Lower leg skin (tissue), 3 donors: ENCODE data around the gene HLA-B.

Experiments used
- POLR2A ChIP-seq, 2 donors: fragments of 450-650 bp; IDR thresholded peaks; one replicate each; pipeline ENCODE4 v1.6.1; 2016 to 2017; ENCODE audit warnings: antibody characterized with exemption in 2 of 2, mild to moderate bottlenecking in 1 of 2, moderate library complexity in 1 of 2
- TF ChIP-seq, protein P1 (sequence below), 3 donors: fragments of 450-650 bp; IDR thresholded peaks; one replicate each; pipeline ENCODE4 v1.5.1; 2016; ENCODE audit warnings: antibody characterized with exemption in 3 of 3, mild to moderate bottlenecking in 3 of 3, moderate library complexity in 2 of 3

DNA sequence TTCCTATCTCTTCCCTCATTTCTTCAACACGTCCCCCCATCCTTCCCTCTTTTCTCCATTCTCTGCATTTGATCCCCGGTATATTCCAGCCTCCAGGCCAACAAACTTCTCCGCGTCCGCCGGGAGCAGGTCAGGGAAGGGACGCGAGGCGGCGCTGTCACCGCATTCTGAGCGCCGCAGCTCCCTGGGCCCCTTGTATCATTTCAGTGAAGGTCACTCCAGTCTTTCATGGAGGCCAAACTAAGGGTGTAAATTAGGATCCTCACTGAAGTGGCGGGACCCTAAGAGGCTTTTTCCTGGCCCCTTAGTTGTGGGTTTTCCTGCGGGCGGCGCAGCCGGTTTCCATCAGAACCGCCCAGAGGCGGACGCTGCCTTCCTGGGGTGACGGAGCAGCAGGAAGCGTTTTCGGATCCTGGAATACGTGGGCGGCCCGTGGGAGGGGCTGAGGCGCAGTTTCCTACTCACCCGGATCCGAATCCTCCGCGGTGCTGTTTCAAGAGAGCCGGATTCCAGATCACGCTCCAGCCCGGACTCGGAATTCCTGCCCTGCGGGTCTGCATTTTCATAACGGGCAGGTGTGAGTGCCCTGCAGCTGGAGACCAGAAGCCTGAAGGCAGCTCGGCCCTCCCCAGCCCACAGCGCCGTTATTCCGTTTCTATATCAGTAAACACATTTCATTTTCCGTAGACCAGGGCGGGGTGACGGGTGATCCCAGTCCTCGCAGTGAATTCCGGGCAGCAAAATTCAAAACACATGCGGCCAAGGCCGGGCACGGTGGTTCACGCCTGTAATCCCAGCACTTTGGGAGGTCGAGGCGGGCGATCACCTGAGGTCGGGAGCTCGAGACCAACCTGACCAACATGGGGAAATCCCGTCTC, 42.8 kb upstream of the HLA-B start:
- TF ChIP-seq, protein P1, sequence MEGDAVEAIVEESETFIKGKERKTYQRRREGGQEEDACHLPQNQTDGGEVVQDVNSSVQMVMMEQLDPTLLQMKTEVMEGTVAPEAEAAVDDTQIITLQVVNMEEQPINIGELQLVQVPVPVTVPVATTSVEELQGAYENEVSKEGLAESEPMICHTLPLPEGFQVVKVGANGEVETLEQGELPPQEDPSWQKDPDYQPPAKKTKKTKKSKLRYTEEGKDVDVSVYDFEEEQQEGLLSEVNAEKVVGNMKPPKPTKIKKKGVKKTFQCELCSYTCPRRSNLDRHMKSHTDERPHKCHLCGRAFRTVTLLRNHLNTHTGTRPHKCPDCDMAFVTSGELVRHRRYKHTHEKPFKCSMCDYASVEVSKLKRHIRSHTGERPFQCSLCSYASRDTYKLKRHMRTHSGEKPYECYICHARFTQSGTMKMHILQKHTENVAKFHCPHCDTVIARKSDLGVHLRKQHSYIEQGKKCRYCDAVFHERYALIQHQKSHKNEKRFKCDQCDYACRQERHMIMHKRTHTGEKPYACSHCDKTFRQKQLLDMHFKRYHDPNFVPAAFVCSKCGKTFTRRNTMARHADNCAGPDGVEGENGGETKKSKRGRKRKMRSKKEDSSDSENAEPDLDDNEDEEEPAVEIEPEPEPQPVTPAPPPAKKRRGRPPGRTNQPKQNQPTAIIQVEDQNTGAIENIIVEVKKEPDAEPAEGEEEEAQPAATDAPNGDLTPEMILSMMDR (IDR thresholded peaks at IDR 0.05): peak in 1 of 3 donors; percentile 92
- TF ChIP-seq POLR2A (IDR thresholded peaks at IDR 0.05): no peak
